Psoas muscle (tissue), 8 donors: Measurements from ENCODE around the gene TUBB6. TPM values are rescaled to one million over a fixed set of nuclear protein-coding genes. Genes with fewer than 3 reads are reported as not detected.
A peak's percentile ranks its signal among the peaks of the same experiment; 100 is the strongest.

Source experiments
- ATAC-seq, 4 donors: fragments of 200-7000 bp; cut with Tn5 transposase; one replicate each; pipeline ENCODE4 v1.9.1; 2020; ENCODE audit warnings: moderate library complexity in 3 of 4, mild to moderate bottlenecking in 2 of 4
- DNase-seq, 2 donors: peaks; one replicate each; pipeline ENCODE4 v3.0.0-alpha.2; 2020
- H3K27ac ChIP-seq: fragments of 200-600 bp; one replicate; pipeline ENCODE4 v1.8.0; 2022
- H3K27me3 ChIP-seq, 3 donors: fragments of 200-600 bp in 1 of 3; one replicate each; pipeline versions ENCODE4 v1.6.1 to v1.8.0; 2013 to 2022; ENCODE audit warnings: low read length in 2 of 3, mild to moderate bottlenecking in 2 of 3, moderate library complexity in 1 of 3; ENCODE audit not compliant: insufficient read depth in 3 of 3
- H3K36me3 ChIP-seq, 2 donors: fragments of 200-600 bp in 1 of 2; one replicate each; pipeline versions ENCODE4 v1.6.1 to v1.8.0; 2013 to 2022; ENCODE audit warnings: low read depth in 1 of 2, mild to moderate bottlenecking in 1 of 2, moderate library complexity in 1 of 2; ENCODE audit not compliant: insufficient read depth in 1 of 2
- H3K4me1 ChIP-seq: fragments of 200-600 bp; one replicate; pipeline ENCODE4 v1.8.0; 2022
- H3K4me3 ChIP-seq: fragments of 200-600 bp; one replicate; pipeline ENCODE4 v1.8.0; 2022; ENCODE audit warnings: mild to moderate bottlenecking
- H3K9me3 ChIP-seq: fragments of 200-600 bp; one replicate; pipeline ENCODE4 v1.8.0; 2022
- CTCF ChIP-seq: fragments of 200-600 bp; IDR thresholded peaks from one replicate; pipeline ENCODE4 v1.8.0; 2022; ENCODE audit warnings: antibody characterized with exemption
- WGBS, 3 donors: extraction: QIAGEN DNeasy Blood & Tissue Kit; methylation state at CpG; one replicate each; pipeline versions ENCODE4 v1.1.6 to v1.1.7; 2013; 5-methylcytosine and 5-hydroxymethylcytosine counted together
- intact Hi-C, 2 donors: fragments of 100-400 bp; cut with DNase I; formaldehyde crosslinking; loops; one replicate each; pipeline versions ENCODE4 v1.11.0 to v1.14.2; 2022
- polyA plus RNA-seq, 3 donors: library from polyadenylated mRNA; stranded (reverse); fragments of 200-250 nt; gene quantifications; one replicate each; pipeline ENCODE4 v1.2.3, GENCODE V29; 2013
- total RNA-seq, 4 donors: library from RNA; stranded (reverse); fragmentation: NEBNext Ultra II Directional in 2 of 4; extraction: Animal tissue kit (Norgen Biotek cat#: 25700) in 2 of 4; gene quantifications; one replicate each; pipeline versions ENCODE4 v1.2.1 to v1.2.4, GENCODE V29; 2021 to 2023
- donor health status: healthy with polysubstance abuse.
- donor health status: DM: no; HTN: no; CAD: no; lungs with moderate emphysema.
- donor health status: Bipolar disorder and iron deficiency.
- donor health status: healthy.
- donor health status: DM: yes; HTN: yes; CAD: no.
- donor health status: DM: no; HTN: no; CAD: no.
- donor health status: DM: no; HTN: no; CAD: no.
- donor health status: DM: yes; HTN: yes; CAD: no.

Gene TUBB6
- total and polyA plus RNA-seq, 7 donors: 12.5 to 46.7 (median 19.9) TPM

- Histone ChIP-seq H3K36me3 (no peaks in the 10 kb centered on the region), H3K4me3 (peak overlapping the region; percentile 48), H3K27ac (peak overlapping the region; percentile 81), H3K4me1 (peaks cover 6% of the 10 kb centered on the region), H3K27me3 (peaks cover 0 to 4% (median 1%) of the 10 kb centered on the region in 3 donors), H3K9me3 (no peaks in the 10 kb centered on the region)
- ATAC-seq (peak; percentile 78 to 90 (median 84)), DNase-seq (peak; percentile 75 to 83)
- peak; percentile 9 for TF ChIP-seq CTCF
- 30 to 33% (median 31%) methylated on average over 30 of the region's 30 CpGs for WGBS, 3 donors
- intact Hi-C loops: no loop called here
Observed at GRCh38 chr18:12278741-12279682, 29.0 kb upstream of the TUBB6 start.

GRCh38 chr18:12279781-12280531, 28.1 kb upstream of the TUBB6 start:
- no peaks in the 10 kb centered on the region for H3K9me3 ChIP-seq
- no peak for TF ChIP-seq CTCF
- H3K4me3 ChIP-seq: peak overlapping the region; percentile 48
- H3K27ac ChIP-seq: peak overlapping the region; percentile 81
- H3K4me1 ChIP-seq: peaks cover 6% of the 10 kb centered on the region
- intact Hi-C loops: no loop called here
- ATAC-seq: no peak
- WGBS, 3 donors: 87 to 94% (median 89%) methylated on average over 16 of the region's 16 CpGs
- H3K27me3 ChIP-seq: peaks cover 0 to 1% (median 0%) of the 10 kb centered on the region in 3 donors
- no peaks in the 10 kb centered on the region for H3K36me3 ChIP-seq
- DNase-seq: no peak

- intact Hi-C loops: no loop called here
- H3K9me3 ChIP-seq: no peaks in the 10 kb centered on the region
- no peak for ATAC-seq
- H3K27ac ChIP-seq: no peak overlapping the region
- WGBS, 3 donors: 50 to 60% (median 52%) methylated on average over 1 of the region's 1 CpG
- no peaks in the 10 kb centered on the region for H3K36me3 ChIP-seq
- no peak overlapping the region for H3K4me3 ChIP-seq
- H3K27me3 ChIP-seq: peaks cover 0 to under 1% (median 0%) of the 10 kb centered on the region in 3 donors
- no peak for DNase-seq
- H3K4me1 ChIP-seq: peaks cover 6% of the 10 kb centered on the region
- TF ChIP-seq CTCF: no peak
Observed at GRCh38 chr18:12281861-12282260, 26.2 kb upstream of the TUBB6 start.

GRCh38 chr18:12282442-12283039, 25.5 kb upstream of the TUBB6 start:
- H3K4me1 ChIP-seq: peaks cover 7% of the 10 kb centered on the region
- WGBS, 3 donors: 73 to 75% (median 73%) methylated on average over 9 of the region's 9 CpGs
- DNase-seq (no peak), ATAC-seq (no peak)
- no peak overlapping the region for H3K27ac ChIP-seq
- no peak for TF ChIP-seq CTCF
- H3K27me3 ChIP-seq: peaks cover 0 to 7% (median 3%) of the 10 kb centered on the region in 3 donors
- intact Hi-C loops: no loop called here
- H3K9me3 ChIP-seq: no peaks in the 10 kb centered on the region
- no peak overlapping the region for H3K4me3 ChIP-seq
- H3K36me3 ChIP-seq: no peaks in the 10 kb centered on the region
